NCI-H69 (cell line): ENCODE measurements around the gene PFDN4.

ENCODE experiments used
- DNase-seq: peaks from one replicate; lab custom pipeline; 2025; lab: John Stamatoyannopoulos, UW

Gene PFDN4

GRCh38 chr20:54173653-54174456, 34.0 kb upstream of the PFDN4 start, which contains the start of gene CYP24A1:
CYP24A1 (minus strand) TSS chr20:54173986; CDS start chr20:54173579, 407 bp downstream.
- no peak for DNase-seq

GRCh38 chr20:54174457-54175175, 33.3 kb upstream of the PFDN4 start:
- DNase-seq: no peak

GRCh38 chr20:54176610-54177009, 31.3 kb upstream of the PFDN4 start:
- DNase-seq: no peak

GRCh38 chr20:54177378-54177777, 30.5 kb upstream of the PFDN4 start:
- DNase-seq: no peak

GRCh38 chr20:54178256-54178655, 29.6 kb upstream of the PFDN4 start:
- no peak for DNase-seq

GRCh38 chr20:54179946-54180345, 27.9 kb upstream of the PFDN4 start:
- DNase-seq: no peak

GRCh38 chr20:54180931-54181330, 27.0 kb upstream of the PFDN4 start:
- no peak for DNase-seq

- no peak for DNase-seq
These were observed 23.8 kb upstream of the PFDN4 start for GRCh38 chr20:54184071-54184470.

- no peak for DNase-seq
These were observed 22.8 kb upstream of the PFDN4 start for GRCh38 chr20:54184904-54185626.

- DNase-seq: no peak
These were observed 19.6 kb upstream of the PFDN4 start for GRCh38 chr20:54188132-54188849.

- DNase-seq: no peak
These were observed 18.3 kb upstream of the PFDN4 start for GRCh38 chr20:54189630-54190029.

- no peak for DNase-seq
These were observed 17.7 kb upstream of the PFDN4 start for GRCh38 chr20:54190217-54190616.

- DNase-seq: no peak
These were observed 14.1 kb upstream of the PFDN4 start for GRCh38 chr20:54193817-54194216.

- DNase-seq: no peak
These were observed 13.0 kb upstream of the PFDN4 start for GRCh38 chr20:54194724-54195438.

GRCh38 chr20:54195483-54196472, 12.1 kb upstream of the PFDN4 start:
- no peak for DNase-seq

GRCh38 chr20:54197621-54198604, 10.0 kb upstream of the PFDN4 start:
- DNase-seq: no peak

GRCh38 chr20:54199283-54199682, 8.6 kb upstream of the PFDN4 start:
- DNase-seq: no peak

- peak; percentile 32 for DNase-seq
These were observed 8.1 kb upstream of the PFDN4 start for GRCh38 chr20:54199721-54200176.
